GM21619 (cell line): ENCODE data around the gene TXN2.
"Not testable (repeated sequence)": the region's sequence is repeated elsewhere in the genome, so short reads cannot be mapped to it uniquely, and the experiment has no call there.

Experiments
- ATAC-seq: cut with Tn5 transposase; IDR thresholded peaks from one replicate; pipeline ENCODE4 v1.9.1; 2021; ENCODE audit not compliant: unreplicated experiment

The TXN2 gene

GRCh38 chr22:36432592-36433317, 48.7 kb downstream of the TXN2 start:
- ATAC-seq, result no peak

GRCh38 chr22:36431977-36432376, 49.5 kb downstream of the TXN2 start:
- no peak for ATAC-seq

- no peak for ATAC-seq
These were observed 50.6 kb downstream of the TXN2 start for GRCh38 chr22:36430863-36431262.

GRCh38 chr22:36427952-36428351, 53.5 kb downstream of the TXN2 start:
- not testable (repeated sequence) for ATAC-seq

GRCh38 chr22:36425977-36426523, 55.4 kb downstream of the TXN2 start:
- ATAC-seq, result no peak

GRCh38 chr22:36424901-36425579, 56.4 kb downstream of the TXN2 start:
- no peak for ATAC-seq

- ATAC-seq, result not testable (repeated sequence)
These were observed 57.0 kb downstream of the TXN2 start for GRCh38 chr22:36424466-36424865.

GRCh38 chr22:36423461-36424404, 57.7 kb downstream of the TXN2 start:
- ATAC-seq, result no peak

- ATAC-seq, result no peak
These were observed 59.0 kb downstream of the TXN2 start for GRCh38 chr22:36422287-36423014.

GRCh38 chr22:36419912-36420882, 61.2 kb downstream of the TXN2 start:
- ATAC-seq, result no peak

- ATAC-seq, result no peak
These were observed 62.1 kb downstream of the TXN2 start for GRCh38 chr22:36419177-36419911.

- no peak for ATAC-seq
These were observed 64.2 kb downstream of the TXN2 start for GRCh38 chr22:36417281-36417686.
